ENCODE measurements around the gene NR6A1.

The NR6A1 gene

GRCh38 chr9:124470306-124470705 lies 300.8 kb downstream of the NR6A1 start:
- no peak overlapping the region for H3K27ac ChIP-seq (ENCODE audit: extremely low read depth, low read depth, low read length)
- TF ChIP-seq ZNF133 (tag by site-specific recombination; IDR thresholded peaks at IDR 0.05) (no peak), ZNF416 (tag by site-specific recombination; IDR thresholded peaks at IDR 0.05) (no peak), REST (tag by site-specific recombination; IDR thresholded peaks at IDR 0.05) (no peak), ZNF658 (tag by site-specific recombination; IDR thresholded peaks at IDR 0.05) (no peak), OSR2 (tag by site-specific recombination; IDR thresholded peaks at IDR 0.05) (no peak), ZNF514 (tag by site-specific recombination; IDR thresholded peaks at IDR 0.05) (no peak), ZNF132 (tag by site-specific recombination; IDR thresholded peaks at IDR 0.05; ENCODE audit: borderline replicate concordance) (no peak), ZNF785 (tag by site-specific recombination; IDR thresholded peaks at IDR 0.05) (no peak), KLF10 (tag by site-specific recombination; IDR thresholded peaks at IDR 0.05) (no peak), ZNF518A (tag by site-specific recombination; conservative IDR thresholded peaks at IDR 0.05; ENCODE audit: low read depth) (no peak), KLF16 (tag by site-specific recombination; IDR thresholded peaks at IDR 0.05) (no peak), ZNF174 (tag by site-specific recombination; IDR thresholded peaks at IDR 0.05) (no peak)
- ChIA-PET POLR2A (no interaction called here), CTCF (no interaction called here)
- no peak overlapping the region for H3K4me3 ChIP-seq (ENCODE audit: low read depth, low read length)
- no peaks in the 10 kb centered on the region for H3K9me3 ChIP-seq (ENCODE audit: control insufficient read depth, insufficient read depth, low read depth, low read length)
- H3K36me3 ChIP-seq (ENCODE audit: control insufficient read depth in 2 of 2, insufficient read depth in 1 of 2, low read length in 2 of 2): no peaks in the 10 kb centered on the region
- no peaks in the 10 kb centered on the region for H3K4me1 ChIP-seq (ENCODE audit: control insufficient read depth, insufficient read depth, low read length)

GRCh38 chr9:124469011-124469832 lies 301.9 kb downstream of the NR6A1 start:
- CTCF ChIA-PET: no interaction called here
- no peaks in the 10 kb centered on the region for H3K36me3 ChIP-seq (ENCODE audit: control insufficient read depth in 2 of 2, insufficient read depth in 1 of 2, low read length in 2 of 2)
- POLR2A ChIA-PET: no interaction called here
- no peak overlapping the region for H3K27ac ChIP-seq (ENCODE audit: extremely low read depth, low read depth, low read length)
- H3K4me3 ChIP-seq (ENCODE audit: low read depth, low read length): no peak overlapping the region
- no peaks in the 10 kb centered on the region for H3K4me1 ChIP-seq (ENCODE audit: control insufficient read depth, insufficient read depth, low read length)
- H3K9me3 ChIP-seq (ENCODE audit: control insufficient read depth, insufficient read depth, low read depth, low read length): no peaks in the 10 kb centered on the region
- TF ChIP-seq ZFP37 (tag by site-specific recombination; IDR thresholded peaks at IDR 0.05): no peak
- TF ChIP-seq ZNF202 (tag by site-specific recombination; IDR thresholded peaks at IDR 0.05; ENCODE audit: borderline replicate concordance): no peak
- no peak for TF ChIP-seq ZNF341 (tag by site-specific recombination; IDR thresholded peaks at IDR 0.05; ENCODE audit: low read depth)
- TF ChIP-seq ZNF146 (tag by site-specific recombination; IDR thresholded peaks at IDR 0.05): no peak
- no peak for TF ChIP-seq ZBTB48 (tag by site-specific recombination; IDR thresholded peaks at IDR 0.05)
- TF ChIP-seq ZNF747 (tag by site-specific recombination; IDR thresholded peaks at IDR 0.05): no peak
- TF ChIP-seq INSM2 (tag by site-specific recombination; IDR thresholded peaks at IDR 0.05): no peak
- no peak for TF ChIP-seq PATZ1 (tag by site-specific recombination; IDR thresholded peaks at IDR 0.05)
- no peak for TF ChIP-seq ZNF311 (tag by site-specific recombination; IDR thresholded peaks at IDR 0.05; ENCODE audit: borderline replicate concordance)
- TF ChIP-seq SP3 (tag by site-specific recombination; IDR thresholded peaks at IDR 0.05): no peak
- TF ChIP-seq ZNF658 (tag by site-specific recombination; IDR thresholded peaks at IDR 0.05): no peak

All from HEK293 (cell line).